Fibroblast of skin of left biceps (primary cell): ENCODE measurements around the gene PCDHGB4.
"Not testable (repeated sequence)": the region's sequence is repeated elsewhere in the genome, so short reads cannot be mapped to it uniquely, and the experiment has no call there.

Experiments used
- DNase-seq, 2 experiments: peaks; one replicate each; pipeline ENCODE4 v3.0.0-alpha.2; 2013; ENCODE audit warnings: low read depth in 2 of 2

The PCDHGB4 gene

DNA sequence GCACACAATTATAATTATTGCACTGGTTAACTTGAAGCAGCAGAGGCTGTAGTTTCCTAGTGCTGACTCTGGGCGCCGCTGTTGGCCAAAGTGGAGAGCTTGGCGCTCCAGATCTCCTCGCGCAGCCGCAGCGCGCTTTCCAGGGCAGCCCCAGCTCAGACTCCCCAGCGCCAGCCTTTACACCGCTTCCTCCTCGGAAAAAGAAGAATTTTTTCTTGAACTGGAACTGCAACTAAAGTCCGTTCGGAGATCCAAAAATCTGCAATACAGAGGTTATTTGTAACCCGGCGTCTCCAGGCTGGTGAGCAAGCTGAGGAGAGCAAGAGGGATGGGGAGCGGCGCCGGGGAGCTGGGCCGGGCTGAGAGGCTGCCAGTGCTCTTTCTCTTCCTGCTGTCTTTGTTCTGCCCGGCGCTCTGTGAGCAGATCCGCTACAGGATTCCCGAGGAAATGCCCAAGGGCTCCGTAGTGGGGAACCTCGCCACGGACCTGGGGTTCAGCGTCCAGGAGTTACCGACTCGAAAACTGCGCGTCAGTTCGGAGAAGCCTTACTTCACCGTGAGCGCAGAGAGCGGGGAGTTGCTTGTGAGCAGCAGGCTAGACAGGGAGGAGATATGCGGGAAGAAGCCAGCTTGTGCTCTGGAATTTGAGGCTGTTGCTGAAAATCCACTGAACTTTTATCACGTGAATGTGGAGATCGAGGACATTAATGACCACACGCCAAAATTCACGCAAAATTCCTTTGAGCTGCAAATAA, at the start of gene PCDHGB4:
PCDHGB4 (plus strand) TSS at position 142 of the 755 bp plus-strand sequence; CDS start at position 329, 187 bp downstream.
- DNase-seq = not testable (repeated sequence)

DNA sequence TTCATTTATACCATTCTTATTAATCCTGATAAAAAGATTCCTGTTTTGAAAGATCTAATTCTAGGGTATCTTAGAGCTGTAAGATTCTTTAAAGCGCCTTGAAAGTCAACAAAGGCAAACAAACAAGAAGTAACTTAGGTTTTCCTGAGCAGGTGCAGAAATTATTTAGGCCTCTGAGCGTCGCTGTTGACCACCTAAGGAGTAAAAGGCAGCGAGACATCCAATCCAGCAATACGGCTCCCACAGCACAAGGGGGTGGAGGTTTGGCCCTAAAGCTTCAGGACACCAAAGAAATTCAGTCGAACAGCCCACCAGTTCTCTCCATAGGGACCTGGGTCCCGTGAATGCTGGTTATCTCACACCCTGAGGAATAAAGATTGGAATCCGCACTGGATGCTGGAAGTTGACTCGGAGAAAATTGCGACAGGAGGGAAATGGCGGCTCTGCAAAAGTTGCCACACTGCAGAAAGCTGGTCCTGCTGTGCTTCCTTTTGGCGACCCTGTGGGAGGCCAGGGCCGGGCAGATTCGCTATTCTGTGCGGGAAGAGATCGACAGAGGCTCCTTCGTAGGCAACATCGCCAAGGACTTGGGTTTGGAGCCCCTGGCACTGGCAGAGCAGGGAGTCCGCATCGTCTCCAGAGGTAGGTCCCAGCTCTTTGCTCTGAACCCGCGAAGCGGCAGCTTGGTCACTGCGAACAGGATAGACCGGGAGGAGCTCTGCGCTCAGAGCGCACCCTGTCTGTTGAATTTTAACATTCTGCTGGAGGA, 48.8 kb upstream of the PCDHGB4 start, which contains the start of gene PCDHGA2:
PCDHGA2 (plus strand) TSS at position 223 of the 769 bp plus-strand sequence.
- DNase-seq = no peak

GRCh38 chr5:141340781-141341354, 46.6 kb upstream of the PCDHGB4 start:
- not testable (repeated sequence) for DNase-seq

- DNase-seq = no peak
Observed at GRCh38 chr5:141342773-141343172, 44.7 kb upstream of the PCDHGB4 start.

DNA sequence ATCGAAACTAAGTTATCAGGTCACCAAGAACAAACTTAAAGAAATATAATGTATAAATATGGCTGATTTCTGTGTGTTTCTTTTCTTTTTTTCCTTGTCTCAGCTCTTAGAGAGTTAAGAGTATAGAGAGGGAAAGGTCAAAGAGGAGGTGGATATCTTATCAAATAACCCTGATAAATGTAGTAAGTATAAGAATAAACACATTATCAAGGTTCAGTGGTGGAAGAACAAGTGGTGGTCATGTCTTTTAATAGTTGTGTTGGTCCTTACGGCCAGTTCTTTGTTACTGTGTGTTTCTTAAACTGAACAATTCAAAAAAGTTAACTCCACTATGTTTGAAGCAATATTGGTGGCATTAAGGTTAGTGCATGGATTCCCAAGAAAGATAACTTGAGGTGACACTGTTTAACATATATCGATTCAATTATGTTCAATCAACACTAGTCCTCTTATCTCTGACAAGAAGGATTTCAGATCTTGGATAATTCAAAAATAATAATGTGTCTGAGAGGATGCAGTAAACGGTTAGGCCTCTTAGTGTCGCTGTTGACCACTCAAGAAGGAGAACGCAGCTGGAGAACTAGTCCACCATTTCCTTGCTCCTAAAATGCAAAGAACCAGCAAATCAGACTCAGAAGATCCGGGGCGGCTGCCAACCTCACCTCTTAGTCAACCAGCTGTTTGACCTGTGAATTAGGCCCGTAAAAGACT, 44.1 kb upstream of the PCDHGB4 start, which contains the start of gene PCDHGA3:
PCDHGA3 (plus strand) TSS at position 588 of the 711 bp plus-strand sequence. CDS start 205 bp downstream, outside the sequence.
- DNase-seq = no peak

DNA sequence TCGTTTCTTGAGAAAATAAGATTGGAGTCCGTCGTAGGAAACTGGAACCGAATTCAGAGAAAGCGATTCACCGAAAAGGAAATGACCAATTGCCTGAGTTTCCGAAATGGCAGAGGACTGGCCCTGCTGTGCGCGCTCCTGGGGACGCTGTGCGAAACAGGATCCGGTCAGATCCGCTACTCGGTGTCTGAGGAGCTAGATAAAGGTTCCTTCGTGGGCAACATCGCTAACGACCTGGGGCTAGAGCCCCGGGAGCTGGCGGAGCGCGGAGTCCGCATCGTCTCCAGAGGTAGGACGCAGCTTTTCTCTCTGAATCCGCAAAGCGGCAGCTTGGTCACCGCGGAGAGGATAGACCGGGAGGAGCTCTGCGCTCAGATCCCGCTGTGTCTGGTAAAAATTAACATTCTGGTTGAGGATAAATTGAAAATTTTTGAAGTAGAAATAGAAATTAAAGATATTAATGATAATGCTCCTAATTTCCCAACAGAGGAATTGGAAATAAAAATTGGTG, 43.5 kb upstream of the PCDHGB4 start:
- DNase-seq = no peak

GRCh38 chr5:141345327-141345726, 42.2 kb upstream of the PCDHGB4 start:
- DNase-seq = no peak

DNA sequence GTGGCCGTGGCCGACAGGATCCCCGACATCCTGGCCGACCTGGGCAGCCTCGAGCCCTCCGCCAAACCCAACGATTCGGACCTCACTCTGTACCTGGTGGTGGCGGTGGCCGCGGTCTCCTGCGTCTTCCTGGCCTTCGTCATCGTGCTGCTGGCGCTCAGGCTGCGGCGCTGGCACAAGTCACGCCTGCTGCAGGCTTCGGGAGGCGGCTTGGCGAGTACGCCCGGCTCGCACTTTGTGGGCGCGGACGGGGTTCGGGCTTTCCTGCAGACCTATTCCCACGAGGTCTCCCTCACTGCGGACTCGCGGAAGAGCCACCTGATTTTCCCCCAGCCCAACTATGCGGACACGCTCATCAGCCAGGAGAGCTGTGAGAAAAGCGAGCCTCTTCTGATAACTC, 41.5 kb upstream of the PCDHGB4 start:
- not testable (repeated sequence) for DNase-seq

- no peak for DNase-seq
Observed at GRCh38 chr5:141349917-141350619, 37.4 kb upstream of the PCDHGB4 start, which contains the start of gene PCDHGB1. Gene PCDHGB1 (plus strand): TSS chr5:141350099. CDS start chr5:141350261, 162 bp downstream.

DNA sequence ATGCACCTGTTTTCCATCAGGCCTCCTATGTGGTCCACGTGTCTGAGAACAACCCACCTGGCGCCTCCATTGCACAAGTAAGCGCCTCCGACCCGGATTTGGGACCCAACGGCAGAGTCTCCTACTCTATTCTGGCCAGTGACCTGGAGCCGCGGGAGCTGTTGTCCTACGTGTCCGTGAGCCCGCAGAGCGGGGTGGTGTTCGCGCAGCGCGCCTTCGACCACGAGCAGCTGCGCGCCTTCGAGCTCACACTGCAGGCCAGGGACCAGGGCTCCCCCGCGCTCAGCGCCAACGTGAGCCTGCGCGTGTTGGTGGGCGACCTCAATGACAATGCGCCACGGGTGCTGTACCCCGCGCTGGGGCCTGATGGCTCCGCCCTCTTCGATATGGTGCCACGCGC, 35.9 kb upstream of the PCDHGB4 start:
- no peak for DNase-seq

DNA sequence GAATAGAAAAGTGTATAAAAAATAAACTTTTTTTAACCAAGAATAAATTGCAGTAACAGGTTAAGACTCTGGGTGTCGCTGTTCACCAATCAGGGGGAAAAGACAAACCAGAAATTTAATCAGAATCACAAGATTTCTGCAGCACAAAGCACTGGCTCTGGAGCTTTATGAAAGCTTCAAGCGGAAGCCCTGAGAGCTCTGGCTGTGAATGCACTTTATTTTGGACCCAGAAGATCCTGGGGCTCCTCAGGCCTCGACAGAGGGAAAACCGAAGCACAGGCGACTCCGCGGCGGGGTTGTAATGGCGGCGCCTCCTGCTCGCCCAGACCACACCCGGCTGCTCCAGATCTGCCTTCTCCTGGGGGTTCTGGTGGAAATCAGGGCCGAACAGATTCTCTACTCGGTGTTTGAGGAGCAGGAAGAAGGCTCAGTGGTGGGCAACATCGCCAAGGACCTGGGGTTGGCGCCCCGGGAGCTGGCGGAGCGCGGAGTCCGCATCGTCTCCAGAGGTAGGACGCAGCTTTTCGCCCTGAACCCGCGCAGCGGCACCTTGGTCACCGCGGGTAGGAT, 32.5 kb upstream of the PCDHGB4 start, which contains the start of gene PCDHGA4:
PCDHGA4 (plus strand) TSS at position 122 of the 570 bp plus-strand sequence; CDS start at position 209, 87 bp downstream.
- DNase-seq = no peak

- DNase-seq = no peak
Observed at GRCh38 chr5:141355641-141356040, 31.9 kb upstream of the PCDHGB4 start.

DNA sequence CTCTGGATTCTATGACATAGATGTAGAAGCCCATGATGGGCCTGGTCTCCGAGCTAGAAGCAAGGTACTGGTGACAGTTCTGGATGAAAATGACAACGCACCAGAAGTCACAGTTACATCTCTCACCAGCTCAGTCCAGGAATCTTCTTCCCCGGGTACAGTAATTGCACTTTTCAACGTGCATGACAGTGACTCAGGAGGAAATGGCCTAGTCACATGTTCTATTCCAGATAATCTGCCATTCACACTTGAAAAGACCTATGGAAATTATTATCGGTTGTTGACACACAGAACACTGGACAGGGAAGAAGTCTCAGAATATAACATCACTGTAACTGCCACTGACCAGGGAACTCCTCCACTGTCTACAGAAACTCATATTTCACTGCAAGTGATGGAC, 31.4 kb upstream of the PCDHGB4 start:
- DNase-seq = no peak

DNA sequence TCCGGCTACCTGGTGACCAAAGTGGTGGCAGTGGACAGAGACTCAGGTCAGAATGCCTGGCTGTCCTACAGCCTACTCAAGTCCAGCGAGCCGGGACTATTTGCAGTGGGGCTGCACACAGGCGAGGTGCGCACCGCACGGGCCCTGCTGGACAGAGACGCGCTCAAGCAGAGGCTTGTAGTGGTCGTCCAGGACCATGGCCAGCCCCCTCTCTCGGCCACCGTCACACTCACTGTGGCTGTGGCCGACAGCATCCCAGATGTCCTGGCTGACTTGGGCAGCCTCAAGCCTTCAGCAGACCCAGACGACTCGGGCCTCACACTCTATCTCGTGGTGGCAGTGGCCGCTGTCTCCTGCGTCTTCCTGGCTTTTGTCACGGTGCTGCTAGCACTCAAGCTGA, 30.5 kb upstream of the PCDHGB4 start:
- no peak for DNase-seq

DNA sequence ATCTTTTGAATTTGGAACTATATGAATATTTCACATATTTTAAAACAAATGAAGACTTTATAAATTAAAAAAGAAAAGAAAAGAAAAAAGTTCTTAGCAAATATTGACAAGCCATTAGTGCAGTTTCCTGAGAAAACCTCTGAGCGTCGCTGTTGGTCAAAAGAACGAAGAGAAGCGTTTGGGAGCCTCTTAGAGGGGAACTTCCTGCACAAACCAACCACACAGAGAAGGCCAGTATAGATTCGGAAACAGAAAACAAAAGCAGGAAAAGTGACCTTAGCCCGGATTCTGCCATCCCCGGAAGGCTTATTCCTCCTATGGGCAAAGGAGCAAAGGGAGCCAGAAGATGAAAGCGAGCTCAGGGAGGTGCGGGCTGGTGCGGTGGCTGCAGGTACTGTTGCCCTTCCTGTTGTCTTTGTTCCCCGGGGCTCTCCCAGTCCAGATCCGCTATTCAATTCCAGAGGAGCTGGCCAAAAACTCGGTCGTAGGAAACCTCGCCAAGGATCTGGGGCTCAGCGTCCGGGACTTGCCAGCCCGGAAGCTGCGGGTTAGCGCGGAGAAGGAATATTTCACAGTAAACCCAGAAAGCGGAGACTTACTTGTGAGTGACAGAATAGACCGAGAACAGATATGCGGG, 27.6 kb upstream of the PCDHGB4 start, which contains the start of gene PCDHGB2:
PCDHGB2 (plus strand) TSS at position 205 of the 637 bp plus-strand sequence; CDS start at position 347, 142 bp downstream.
- DNase-seq = no peak

- no peak for DNase-seq
Observed at GRCh38 chr5:141360685-141361084, 26.8 kb upstream of the PCDHGB4 start.

DNA sequence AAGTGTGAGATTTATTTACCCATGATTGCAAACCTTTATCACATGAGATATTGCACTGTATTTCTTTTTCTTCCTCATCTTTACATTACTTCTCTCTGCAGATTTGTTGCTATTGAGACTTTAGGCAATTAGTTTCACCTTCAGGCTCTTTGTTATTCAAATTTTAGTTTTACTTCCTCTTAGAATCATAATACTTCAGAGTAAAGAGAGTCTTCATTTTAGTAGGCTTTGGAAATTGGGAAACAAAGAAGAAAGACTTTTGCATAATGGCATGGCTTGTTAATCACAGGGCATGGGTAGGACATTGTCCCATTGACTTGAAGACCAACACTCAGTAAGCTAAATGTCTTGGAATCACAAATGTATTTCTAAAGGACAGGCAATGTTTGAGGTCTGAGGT, 24.8 kb upstream of the PCDHGB4 start:
- DNase-seq = no peak

- no peak for DNase-seq
Observed at GRCh38 chr5:141363952-141364660, 23.4 kb upstream of the PCDHGB4 start, which contains the start of gene PCDHGA5. Gene PCDHGA5 (plus strand): TSS chr5:141364162. CDS start chr5:141364331, 169 bp downstream.
